ENCODE results near the gene NDUFS6.

- TF ChIP-seq CTCF (IDR thresholded peaks at IDR 0.05) = no peak
- TF ChIP-seq POLR2A (IDR thresholded peaks at IDR 0.05) = no peak
Observed at GRCh38 chr5:1785062-1785461, 16.1 kb upstream of the NDUFS6 start.

Measured in testis (tissue), 2 donors.